ENCODE data around the gene PSMB5.
"Not testable (repeated sequence)": the region's sequence is repeated elsewhere in the genome, so short reads cannot be mapped to it uniquely, and the experiment has no call there.

Gene PSMB5

GRCh38 chr14:23020143-23021128 lies 14.3 kb downstream of the PSMB5 start:
- TF ChIP-seq CTCF (IDR thresholded peaks at IDR 0.05; ENCODE audit: insufficient read depth, low read length, missing control alignments) = no peak
- POLR2A ChIA-PET = no interaction called here
- CTCF ChIA-PET = interaction anchor here (0.9 to 2.8 kb wide), 5 partner anchors 11 to 49 kb away, joined by 3 to 12 read pairs (median 5); partner anchors contain the start of gene CDH24
- H3K4me3 ChIP-seq (ENCODE audit: low read depth, low read length) = no peak overlapping the region
- DNase-seq (ENCODE audit: low read depth, low spot score) = no peak

GRCh38 chr14:23018107-23018506 lies 16.6 kb downstream of the PSMB5 start:
- ChIA-PET CTCF (interaction anchor here (0.6 to 1.3 kb wide), 4 partner anchors 10 to 32 kb away, joined by 3 to 4 read pairs (median 3); no protein-coding TSS in a partner anchor), POLR2A (no interaction called here)

GRCh38 chr14:23017091-23017490 lies 17.6 kb downstream of the PSMB5 start:
- TF ChIP-seq CTCF (IDR thresholded peaks at IDR 0.05; ENCODE audit: insufficient read depth, low read length, missing control alignments) = no peak

More at GRCh38 chr14:23018107-23018506, 16.6 kb downstream of the PSMB5 start:
- no peak for TF ChIP-seq CTCF (IDR thresholded peaks at IDR 0.05; ENCODE audit: insufficient read depth, low read length, missing control alignments)
- H3K4me3 ChIP-seq (ENCODE audit: low read depth, low read length) = no peak overlapping the region
- no peak for DNase-seq (ENCODE audit: low read depth, low spot score)

GRCh38 chr14:23015618-23016017 lies 19.1 kb downstream of the PSMB5 start:
- no peak overlapping the region for H3K4me3 ChIP-seq (ENCODE audit: low read depth, low read length)
- DNase-seq (ENCODE audit: low read depth, low spot score) = no peak
- ChIA-PET CTCF (interaction anchor here (1.2 to 7.9 kb wide), 3 partner anchors 9 to 53 kb away, joined by 3 to 62 read pairs (median 6); no protein-coding TSS in a partner anchor), POLR2A (no interaction called here)
- TF ChIP-seq CTCF (IDR thresholded peaks at IDR 0.05; ENCODE audit: insufficient read depth, low read length, missing control alignments) = no peak

More at GRCh38 chr14:23017091-23017490, 17.6 kb downstream of the PSMB5 start:
- ChIA-PET CTCF (interaction anchor here (1.0 to 7.9 kb wide), 4 partner anchors 10 to 461 kb away, joined by 3 to 62 read pairs (median 6); no protein-coding TSS in a partner anchor), POLR2A (no interaction called here)
- no peak overlapping the region for H3K4me3 ChIP-seq (ENCODE audit: low read depth, low read length)
- DNase-seq (ENCODE audit: low read depth, low spot score) = no peak

GRCh38 chr14:23013749-23014054 lies 21.0 kb downstream of the PSMB5 start:
- H3K4me3 ChIP-seq (ENCODE audit: low read depth, low read length); DNase-seq (ENCODE audit: low read depth, low spot score); POLR2A ChIA-PET: not testable (repeated sequence)
- CTCF ChIA-PET = interaction anchor here (1.9 to 7.9 kb wide), 4 partner anchors 7 to 43 kb away, joined by 5 to 62 read pairs (median 10); no protein-coding TSS in a partner anchor

- H3K4me3 ChIP-seq (ENCODE audit: low read depth, low read length) = no peak overlapping the region
- POLR2A ChIA-PET = interaction anchor here (1.4 kb wide), 1 partner anchor 10 kb away, joined by 3 read pairs; no protein-coding TSS in a partner anchor
- no peak for DNase-seq (ENCODE audit: low read depth, low spot score)
- CTCF ChIA-PET = interaction anchor here (0.6 to 7.9 kb wide), 5 partner anchors 11 to 96 kb away, joined by 3 to 62 read pairs (median 11); no protein-coding TSS in a partner anchor
- no peak for TF ChIP-seq CTCF (IDR thresholded peaks at IDR 0.05; ENCODE audit: insufficient read depth, low read length, missing control alignments)
Measured at GRCh38 chr14:23013054-23013748, 21.5 kb downstream of the PSMB5 start.

Measured in AG04449 (cell line).